Esophagus mucosa (tissue), 1 donor: ENCODE measurements around the gene ZNF772. TPM values are rescaled to one million over a fixed set of nuclear protein-coding genes. Genes with fewer than 3 reads are reported as not detected.
A peak's percentile ranks its signal among the peaks of the same experiment; 100 is the strongest.

ENCODE experiments used
- ATAC-seq: fragments of 200-7000 bp; cut with Tn5 transposase; one replicate; pipeline ENCODE4 v1.9.1; 2020
- total RNA-seq: library from RNA; stranded (reverse); gene quantifications from one replicate; pipeline ENCODE4 v1.2.4, GENCODE V29; 2023
- donor health status: DM: yes; HTN: yes; CAD: no.

Gene ZNF772
- total RNA-seq, 1 donor from 2014 or later, result 4.5 TPM

- peak; percentile 100 for ATAC-seq
These were observed 42.0 kb downstream of the ZNF772 start, which contains the start of gene ZNF749 for GRCh38 chr19:57435062-57435978. Gene ZNF749 (plus strand): TSS chr19:57435325. CDS start chr19:57435579, 254 bp downstream.

- no peak for ATAC-seq
These were observed 42.8 kb downstream of the ZNF772 start for GRCh38 chr19:57434386-57435061.

- no peak for ATAC-seq
These were observed 56.3 kb downstream of the ZNF772 start for GRCh38 chr19:57421037-57421436.

GRCh38 chr19:57419439-57419838 is 57.9 kb downstream of the ZNF772 start:
- ATAC-seq, result no peak

Other genes starting within 250 kb of the ZNF772 start
- 1.1 TPM for gene AURKC, start 246.5 kb downstream of the ZNF772 start, total RNA-seq
- 6.8 TPM for gene ZNF805, start 236.9 kb downstream of the ZNF772 start, total RNA-seq
- 68.7 TPM for gene ZNF460, start 197.1 kb downstream of the ZNF772 start, total RNA-seq
- 4.5 TPM for gene ZNF543, start 157.1 kb downstream of the ZNF772 start, total RNA-seq
- 5.3 TPM for gene ZNF304, start 126.3 kb downstream of the ZNF772 start, total RNA-seq
- gene TRAPPC2B, start 114.0 kb downstream of the ZNF772 start, total RNA-seq, result 8.4 TPM
- 1.4 TPM for gene ZNF547, start 114.0 kb downstream of the ZNF772 start, total RNA-seq
- gene ZNF548, start 87.7 kb downstream of the ZNF772 start, total RNA-seq, result 6.9 TPM
- 6.5 TPM for gene ZNF17, start 66.4 kb downstream of the ZNF772 start, total RNA-seq
- 6.4 TPM for gene ZNF749, start 42.2 kb downstream of the ZNF772 start, total RNA-seq
- gene VN1R1, start 20.4 kb downstream of the ZNF772 start, total RNA-seq, result 0.28 TPM
- gene ZNF419, start 10.2 kb upstream of the ZNF772 start, total RNA-seq, result 5.7 TPM
- 3.8 TPM for gene ZNF773, start 22.4 kb upstream of the ZNF772 start, total RNA-seq
- 1.6 TPM for gene ZNF549, start 49.8 kb upstream of the ZNF772 start, total RNA-seq
- gene ZNF550, start 82.3 kb upstream of the ZNF772 start, total RNA-seq, result 2.7 TPM
- gene ZNF416, start 101.3 kb upstream of the ZNF772 start, total RNA-seq, result 6.4 TPM
- 1.1 TPM for gene ZIK1, start 106.6 kb upstream of the ZNF772 start, total RNA-seq
- gene ZNF530, start 122.3 kb upstream of the ZNF772 start, total RNA-seq, result 2.1 TPM
- gene ZNF134, start 136.7 kb upstream of the ZNF772 start, total RNA-seq, result 9.6 TPM
- 4.0 TPM for gene ZNF211, start 155.6 kb upstream of the ZNF772 start, total RNA-seq
- gene ZSCAN4, start 191.4 kb upstream of the ZNF772 start, total RNA-seq, result not detected
- gene ZNF551, start 204.4 kb upstream of the ZNF772 start, total RNA-seq, result 4.9 TPM
- gene ZNF154, start 231.6 kb upstream of the ZNF772 start, total RNA-seq, result 0.60 TPM